Hematopoietic multipotent progenitor cell treated with erythropoietin and hydrocortisone succinate and interleukin-3 and kit ligand, for 4 days (in vitro differentiated cells): ENCODE measurements around the gene ARHGAP11A.
A peak's percentile ranks its signal among the peaks of the same experiment; 100 is the strongest.

Experiments
- DNase-seq: peaks from one replicate; pipeline ENCODE4 v3.0.0-alpha.2; 2015

The ARHGAP11A gene

GRCh38 chr15:32656496-32656895 is 41.2 kb downstream of the ARHGAP11A start:
- DNase-seq = peak; percentile 17

- DNase-seq = no peak
Measured at GRCh38 chr15:32657198-32657883, 42.0 kb downstream of the ARHGAP11A start.

- no peak for DNase-seq
Measured at GRCh38 chr15:32657941-32658340, 42.6 kb downstream of the ARHGAP11A start.

- DNase-seq = no peak
Measured at GRCh38 chr15:32659340-32660155, 44.2 kb downstream of the ARHGAP11A start.

GRCh38 chr15:32663671-32664070 is 48.4 kb downstream of the ARHGAP11A start:
- no peak for DNase-seq

GRCh38 chr15:32664796-32665195 is 49.5 kb downstream of the ARHGAP11A start:
- no peak for DNase-seq

GRCh38 chr15:32667321-32667720 is 52.0 kb downstream of the ARHGAP11A start:
- no peak for DNase-seq

- DNase-seq = no peak
Measured at GRCh38 chr15:32668942-32669341, 53.6 kb downstream of the ARHGAP11A start.

- DNase-seq = peak; percentile 18
Measured at GRCh38 chr15:32669896-32670611, 54.8 kb downstream of the ARHGAP11A start.

GRCh38 chr15:32670623-32671022 is 55.3 kb downstream of the ARHGAP11A start:
- DNase-seq = no peak

- DNase-seq = no peak
Measured at GRCh38 chr15:32671339-32672325, 56.3 kb downstream of the ARHGAP11A start.

GRCh38 chr15:32674681-32675080 is 59.4 kb downstream of the ARHGAP11A start:
- no peak for DNase-seq

- DNase-seq = no peak
Measured at GRCh38 chr15:32675466-32675865, 60.2 kb downstream of the ARHGAP11A start.

GRCh38 chr15:32676169-32676568 is 60.9 kb downstream of the ARHGAP11A start:
- no peak for DNase-seq

- DNase-seq = no peak
Measured at GRCh38 chr15:32677238-32677750, 62.0 kb downstream of the ARHGAP11A start.

- no peak for DNase-seq
Measured at GRCh38 chr15:32679298-32679690, 64.0 kb downstream of the ARHGAP11A start.

GRCh38 chr15:32682569-32682968 is 67.3 kb downstream of the ARHGAP11A start:
- no peak for DNase-seq

GRCh38 chr15:32682977-32683630 is 67.8 kb downstream of the ARHGAP11A start:
- no peak for DNase-seq

GRCh38 chr15:32683906-32684584 is 68.7 kb downstream of the ARHGAP11A start:
- peak; percentile 46 for DNase-seq

- no peak for DNase-seq
Measured at GRCh38 chr15:32685576-32685975, 70.3 kb downstream of the ARHGAP11A start.

GRCh38 chr15:32687556-32687955 is 72.3 kb downstream of the ARHGAP11A start:
- no peak for DNase-seq
